ENCODE data around the gene CBFA2T3.
"Not testable (repeated sequence)": the region's sequence is repeated elsewhere in the genome, so short reads cannot be mapped to it uniquely, and the experiment has no call there.

Gene CBFA2T3

GRCh38 chr16:88903267-88903666 is 73.7 kb downstream of the CBFA2T3 start:
- no peak for DNase-seq

GRCh38 chr16:88902744-88903143 is 74.3 kb downstream of the CBFA2T3 start:
- DNase-seq: no peak

- no peak for DNase-seq
Measured at GRCh38 chr16:88901718-88902337, 75.2 kb downstream of the CBFA2T3 start.

GRCh38 chr16:88900662-88901052 is 76.3 kb downstream of the CBFA2T3 start:
- no peak for DNase-seq

- DNase-seq: no peak
Measured at GRCh38 chr16:88899901-88900661, 76.9 kb downstream of the CBFA2T3 start.

- no peak for DNase-seq
Measured at GRCh38 chr16:88897696-88898425, 79.1 kb downstream of the CBFA2T3 start.

GRCh38 chr16:88896238-88897070 is 80.6 kb downstream of the CBFA2T3 start:
- DNase-seq: no peak

- no peak for DNase-seq
Measured at GRCh38 chr16:88895335-88895734, 81.7 kb downstream of the CBFA2T3 start.

GRCh38 chr16:88894681-88895300 is 82.2 kb downstream of the CBFA2T3 start:
- no peak for DNase-seq

GRCh38 chr16:88894266-88894665 is 82.7 kb downstream of the CBFA2T3 start:
- DNase-seq: not testable (repeated sequence)

GRCh38 chr16:88893127-88893968 is 83.7 kb downstream of the CBFA2T3 start:
- no peak for DNase-seq

GRCh38 chr16:88892065-88892464 is 84.9 kb downstream of the CBFA2T3 start:
- no peak for DNase-seq

GRCh38 chr16:88891083-88891482 is 85.9 kb downstream of the CBFA2T3 start:
- no peak for DNase-seq

GRCh38 chr16:88889702-88890352 is 87.2 kb downstream of the CBFA2T3 start:
- not testable (repeated sequence) for DNase-seq

GRCh38 chr16:88888461-88889387 is 88.3 kb downstream of the CBFA2T3 start:
- no peak for DNase-seq

- no peak for DNase-seq
Measured at GRCh38 chr16:88888057-88888456, 89.0 kb downstream of the CBFA2T3 start.

- no peak for DNase-seq
Measured at GRCh38 chr16:88886845-88887521, 90.0 kb downstream of the CBFA2T3 start.

GRCh38 chr16:88886420-88886844 is 90.6 kb downstream of the CBFA2T3 start:
- no peak for DNase-seq

GRCh38 chr16:88885693-88886280 is 91.2 kb downstream of the CBFA2T3 start:
- no peak for DNase-seq
